OCI-LY7 (cell line): Measurements from ENCODE around the gene CDR2. TPM values are rescaled to one million over a fixed set of nuclear protein-coding genes. Genes with fewer than 3 reads are reported as not detected.

Experiments used
- BruUV-seq: library from RNA; stranded (reverse); fragments of 400-500 nt; replicated peaks from 2 replicates; lab custom pipeline; 2021; lab: Mats Ljungman, UMichigan
- CTCF ChIA-PET: fragments of 300-600 bp; sonication (Branson Sonifier 250); formaldehyde crosslinking; loops from one replicate; lab custom pipeline; 2022; ENCODE audit warnings: antibody characterized with exemption; ENCODE audit not compliant: unreplicated experiment; lab: Charles Lee
- POLR2A ChIA-PET: fragments of 300-600 bp; sonication (Branson Sonifier 250); formaldehyde crosslinking; loops from one replicate; lab custom pipeline; 2022; ENCODE audit warnings: antibody characterized with exemption; lab: Charles Lee
- DNase-seq: peaks from one replicate; pipeline ENCODE4 v3.0.0-alpha.2; 2015; ENCODE audit warnings: low spot score
- H2AFZ ChIP-seq: fragments of 200-600 bp; sonication (generic), shearing (Covaris generic); 2 replicates; pipeline ENCODE4 v1.6.1; 2014; ENCODE audit warnings: mild to moderate bottlenecking, antibody characterized with exemption, low read length, moderate library complexity
- H3K27ac ChIP-seq: fragments of 200-600 bp; sonication (generic); 2 replicates; pipeline ENCODE4 v1.5.1; 2014; ENCODE audit warnings: mixed run types, low read depth, mild to moderate bottlenecking, moderate library complexity, low read length, inconsistent platforms; ENCODE audit not compliant: poor library complexity, severe bottlenecking
- H3K36me3 ChIP-seq: fragments of 200-600 bp; sonication (generic); 2 replicates; pipeline ENCODE4 v1.6.1; 2014; ENCODE audit warnings: mild to moderate bottlenecking, antibody characterized with exemption, low read length, moderate library complexity, mixed read lengths; ENCODE audit not compliant: insufficient read depth
- H3K4me1 ChIP-seq: fragments of 200-600 bp; sonication (generic); 2 replicates; pipeline ENCODE4 v1.5.1; 2014; ENCODE audit warnings: mild to moderate bottlenecking, low read length; ENCODE audit not compliant: insufficient read depth, poor library complexity, severe bottlenecking
- H3K4me2 ChIP-seq: fragments of 200-600 bp; sonication (generic); 2 replicates; pipeline ENCODE4 v1.6.1; 2014; ENCODE audit warnings: mild to moderate bottlenecking, low read length
- H3K4me3 ChIP-seq: fragments of 200-600 bp; sonication (generic); 2 replicates; pipeline ENCODE4 v1.5.1; 2014; ENCODE audit warnings: mild to moderate bottlenecking, low read depth, low read length; ENCODE audit not compliant: poor library complexity, severe bottlenecking
- H3K79me2 ChIP-seq: fragments of 200-600 bp; sonication (generic); 2 replicates; pipeline ENCODE4 v1.6.1; 2016; ENCODE audit warnings: low read depth, mild to moderate bottlenecking, low read length, moderate library complexity, mixed read lengths; ENCODE audit not compliant: insufficient read depth
- H3K9me2 ChIP-seq: fragments of 200-600 bp; sonication (generic); 2 replicates; pipeline ENCODE4 v1.6.1; 2016; ENCODE audit warnings: mild to moderate bottlenecking, low read length, mixed read lengths; ENCODE audit not compliant: insufficient read depth
- H3K9me3 ChIP-seq: fragments of 200-600 bp; sonication (generic); 2 replicates; pipeline ENCODE4 v1.6.1; 2014; ENCODE audit warnings: mild to moderate bottlenecking, mixed run types, low read length, mixed read lengths
- H4K20me1 ChIP-seq: fragments of 200-600 bp; sonication (generic); 2 replicates; pipeline ENCODE4 v1.6.1; 2014; ENCODE audit warnings: mild to moderate bottlenecking, antibody characterized with exemption, low read length, moderate library complexity, mixed read lengths; ENCODE audit not compliant: insufficient read depth
- EZH2phosphoT487 ChIP-seq: fragments of 200-600 bp; sonication (generic); IDR thresholded peaks from 2 replicates; pipeline ENCODE4 v1.6.1; 2018; ENCODE audit warnings: low read depth, borderline replicate concordance, mild to moderate bottlenecking, mixed run types, antibody characterized with exemption, low read length, moderate library complexity, mixed read lengths
- intact Hi-C: fragments of 100-400 bp; cut with micrococcal nuclease; formaldehyde crosslinking; loops from one replicate; pipeline ENCODE4 v1.10.0; 2022; ENCODE audit not compliant: unreplicated experiment
- total RNA-seq, 2 experiments: library from RNA; depleted of rRNA in 1 of 2; stranded (reverse); fragments of >200 nt in 1 of 2; shearing (Covaris generic) in 1 of 2; gene quantifications; 2 replicates each; pipeline ENCODE4 v1.2.3, GENCODE V29; 2014 to 2022
- TF ChIP-seq, protein P1 (sequence below): fragments of 200-600 bp; sonication (generic); conservative IDR thresholded peaks from 2 replicates; pipeline ENCODE4 v1.5.1; 2014; ENCODE audit warnings: mild to moderate bottlenecking, antibody characterized with exemption, low read length, moderate library complexity, mixed read lengths

Gene CDR2
- total RNA-seq, 2 experiments from 2014 or later = 33.0 to 38.3 TPM

DNA sequence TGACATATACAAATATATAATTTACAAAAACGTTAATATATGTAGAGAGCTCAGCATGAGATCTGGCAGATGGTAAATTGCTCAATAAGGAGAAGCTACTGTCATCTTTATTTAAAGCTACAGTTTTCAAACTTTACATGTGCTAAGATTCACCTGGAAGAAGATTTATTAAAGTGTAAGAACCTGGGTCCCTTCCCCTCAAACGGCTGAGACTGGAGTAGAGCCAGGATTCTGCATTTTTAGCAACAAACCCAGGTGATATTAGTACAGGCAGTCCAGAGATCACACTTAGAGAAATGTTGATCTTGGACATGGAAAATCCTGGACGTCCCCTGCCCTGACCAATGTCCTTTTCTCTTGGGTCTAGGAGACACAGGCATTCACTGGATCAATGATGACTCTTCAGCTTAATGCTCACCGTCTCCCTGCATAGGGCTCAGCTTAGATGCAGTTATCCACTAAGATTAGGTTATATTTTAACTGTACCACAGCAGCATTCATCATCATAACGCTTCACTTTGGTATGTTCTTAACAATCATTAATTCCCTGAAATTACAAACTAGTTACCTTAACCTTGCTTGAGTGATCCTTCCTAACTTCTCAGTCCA, 20.4 kb downstream of the CDR2 start:
- Histone ChIP-seq H2AFZ (no peak overlapping the region), H3K4me3 (no peak overlapping the region), H4K20me1 (no peaks in the 10 kb centered on the region), H3K9me3 (no peaks in the 10 kb centered on the region), H3K27ac (no peak overlapping the region), H3K4me1 (peaks cover 19% of the 10 kb centered on the region), H3K4me2 (no peak overlapping the region), H3K9me2 (no peaks in the 10 kb centered on the region), H3K36me3 (peaks cover 91% of the 10 kb centered on the region), H3K79me2 (peaks cover 36% of the 10 kb centered on the region; the same call in 1 of the 2 replicates)
- intact Hi-C loops = no loop called here
- TF ChIP-seq EZH2phosphoT487 = no peak
- TF ChIP-seq, protein P1, sequence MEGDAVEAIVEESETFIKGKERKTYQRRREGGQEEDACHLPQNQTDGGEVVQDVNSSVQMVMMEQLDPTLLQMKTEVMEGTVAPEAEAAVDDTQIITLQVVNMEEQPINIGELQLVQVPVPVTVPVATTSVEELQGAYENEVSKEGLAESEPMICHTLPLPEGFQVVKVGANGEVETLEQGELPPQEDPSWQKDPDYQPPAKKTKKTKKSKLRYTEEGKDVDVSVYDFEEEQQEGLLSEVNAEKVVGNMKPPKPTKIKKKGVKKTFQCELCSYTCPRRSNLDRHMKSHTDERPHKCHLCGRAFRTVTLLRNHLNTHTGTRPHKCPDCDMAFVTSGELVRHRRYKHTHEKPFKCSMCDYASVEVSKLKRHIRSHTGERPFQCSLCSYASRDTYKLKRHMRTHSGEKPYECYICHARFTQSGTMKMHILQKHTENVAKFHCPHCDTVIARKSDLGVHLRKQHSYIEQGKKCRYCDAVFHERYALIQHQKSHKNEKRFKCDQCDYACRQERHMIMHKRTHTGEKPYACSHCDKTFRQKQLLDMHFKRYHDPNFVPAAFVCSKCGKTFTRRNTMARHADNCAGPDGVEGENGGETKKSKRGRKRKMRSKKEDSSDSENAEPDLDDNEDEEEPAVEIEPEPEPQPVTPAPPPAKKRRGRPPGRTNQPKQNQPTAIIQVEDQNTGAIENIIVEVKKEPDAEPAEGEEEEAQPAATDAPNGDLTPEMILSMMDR = no peak
- no peak for DNase-seq
- BruUV-seq = no TSS peak
- CTCF ChIA-PET = no interaction called here
- POLR2A ChIA-PET = interaction anchor here (0.9 to 1.6 kb wide), 3 partner anchors 11 to 54 kb away, joined by 3 to 4 read pairs (median 3); no protein-coding TSS in a partner anchor

DNA sequence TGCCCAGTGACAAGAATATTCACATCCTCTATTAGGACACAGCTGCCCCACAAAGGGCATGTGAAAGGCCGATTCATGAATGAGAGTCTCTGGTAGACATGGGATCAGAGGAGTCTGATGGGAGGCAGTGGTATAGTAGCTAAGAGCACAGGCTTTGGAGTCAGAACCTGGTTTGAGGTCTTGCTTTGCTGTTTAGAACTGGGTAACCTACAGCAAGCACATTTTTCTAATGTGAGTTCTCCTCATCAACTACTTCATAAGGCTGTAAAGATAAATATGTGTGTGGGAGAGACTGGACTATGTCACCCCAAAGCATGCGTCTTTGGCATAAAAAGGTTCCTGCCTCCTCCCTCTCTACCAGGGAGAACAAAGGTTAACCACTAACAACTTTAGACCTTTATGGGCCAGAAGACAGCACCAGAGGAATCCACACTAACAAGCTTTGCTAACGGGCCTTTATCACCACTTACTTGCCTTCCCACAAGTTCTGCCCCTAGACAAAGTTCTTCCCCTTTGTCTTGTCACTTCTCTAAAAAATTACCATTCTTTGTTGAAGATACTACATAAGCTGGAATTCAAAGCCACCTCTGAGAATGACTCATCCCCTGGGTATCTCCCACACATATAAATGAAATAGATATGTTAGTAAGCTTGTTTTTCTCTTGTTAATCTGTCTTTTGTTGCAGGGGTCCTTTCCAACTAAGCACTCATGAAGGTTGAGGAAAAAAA, 21.1 kb downstream of the CDR2 start:
- H3K9me2 ChIP-seq = no peaks in the 10 kb centered on the region
- no peak overlapping the region for H3K4me3 ChIP-seq
- POLR2A ChIA-PET = interaction anchor here (0.6 to 1.6 kb wide), 4 partner anchors 12 to 74 kb away, joined by 3 to 4 read pairs (median 3); no protein-coding TSS in a partner anchor
- H3K4me2 ChIP-seq = no peak overlapping the region
- no peaks in the 10 kb centered on the region for H4K20me1 ChIP-seq
- H3K27ac ChIP-seq = no peak overlapping the region
- H3K9me3 ChIP-seq = no peaks in the 10 kb centered on the region
- intact Hi-C loops = no loop called here
- no peak overlapping the region for H2AFZ ChIP-seq
- peaks cover 14% of the 10 kb centered on the region for H3K4me1 ChIP-seq
- CTCF ChIA-PET = no interaction called here
- peaks cover 32% of the 10 kb centered on the region; the same call in 1 of the 2 replicates for H3K79me2 ChIP-seq
- DNase-seq = no peak
- no TSS peak for BruUV-seq
- no peak for TF ChIP-seq EZH2phosphoT487
- TF ChIP-seq, protein P1 = no peak
- peaks cover 91% of the 10 kb centered on the region for H3K36me3 ChIP-seq

DNA sequence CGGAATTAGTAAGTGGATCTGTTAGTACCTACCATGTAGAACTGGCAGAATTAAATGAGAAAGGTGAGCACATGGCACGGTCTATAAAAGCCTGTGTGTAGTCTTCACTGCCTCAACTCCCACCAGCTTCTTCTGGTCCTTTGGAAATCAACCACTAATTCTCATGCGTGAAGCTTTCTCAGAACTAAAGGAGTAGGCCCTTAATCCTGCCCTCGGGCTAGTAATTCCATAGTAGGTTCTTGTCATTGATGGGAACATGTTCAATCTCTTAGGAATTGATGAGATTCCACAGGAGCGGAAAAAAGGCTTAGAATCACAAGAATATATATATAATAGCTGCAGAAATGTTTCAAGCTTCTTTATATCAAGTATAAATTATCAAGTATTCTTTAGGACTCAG, 21.7 kb downstream of the CDR2 start:
- no peak for DNase-seq
- Histone ChIP-seq H3K27ac (no peak overlapping the region), H3K4me1 (peaks cover 8% of the 10 kb centered on the region), H3K4me2 (no peak overlapping the region), H4K20me1 (no peaks in the 10 kb centered on the region), H3K4me3 (no peak overlapping the region), H3K36me3 (peaks cover 92% of the 10 kb centered on the region), H2AFZ (no peak overlapping the region), H3K79me2 (peaks cover 30% of the 10 kb centered on the region; the same call in 1 of the 2 replicates), H3K9me3 (no peaks in the 10 kb centered on the region), H3K9me2 (no peaks in the 10 kb centered on the region)
- intact Hi-C loops = no loop called here
- no TSS peak for BruUV-seq
- TF ChIP-seq, protein P1 = no peak
- no peak for TF ChIP-seq EZH2phosphoT487
- CTCF ChIA-PET = no interaction called here
- POLR2A ChIA-PET = interaction anchor here (0.6 to 1.6 kb wide), 2 partner anchors 12 to 75 kb away, joined by 3 to 4 read pairs; no protein-coding TSS in a partner anchor
